ENCODE data around the gene ATP10A. TPM values are rescaled to one million over a fixed set of nuclear protein-coding genes. Genes with fewer than 3 reads are reported as not detected.

Gene ATP10A
- total RNA-seq, 1 donor from 2014 or later: 0.58 TPM

GRCh38 chr15:25670621-25671020 is 192.5 kb downstream of the ATP10A start:
- Histone ChIP-seq H3K9me3 (replicated peaks) (no peaks in the 10 kb centered on the region), H3K27me3 (ENCODE audit: low read depth) (peaks cover 5% of the 10 kb centered on the region), H3K4me3 (peak overlapping the region; percentile 51), H3K36me3 (no peaks in the 10 kb centered on the region), H3K4me1 (peaks cover 34% of the 10 kb centered on the region), H3K27ac (replicated peaks) (peak overlapping the region; percentile 79)
- intact Hi-C loops (cut with micrococcal nuclease): no loop called here
- DNase-seq: no peak
- no peak for TF ChIP-seq CTCF (IDR thresholded peaks at IDR 0.05; ENCODE audit: borderline replicate concordance)

- intact Hi-C loops (cut with micrococcal nuclease): no loop called here
- Histone ChIP-seq H3K4me3 (peak overlapping the region; percentile 51), H3K27me3 (ENCODE audit: low read depth) (peaks cover 5% of the 10 kb centered on the region), H3K36me3 (no peaks in the 10 kb centered on the region), H3K4me1 (peaks cover 33% of the 10 kb centered on the region), H3K9me3 (replicated peaks) (no peaks in the 10 kb centered on the region), H3K27ac (replicated peaks) (peak overlapping the region; percentile 79)
- peak; percentile 69 for DNase-seq
- TF ChIP-seq CTCF (IDR thresholded peaks at IDR 0.05; ENCODE audit: borderline replicate concordance): no peak
Measured at GRCh38 chr15:25670025-25670554, 193.0 kb downstream of the ATP10A start.

DNA sequence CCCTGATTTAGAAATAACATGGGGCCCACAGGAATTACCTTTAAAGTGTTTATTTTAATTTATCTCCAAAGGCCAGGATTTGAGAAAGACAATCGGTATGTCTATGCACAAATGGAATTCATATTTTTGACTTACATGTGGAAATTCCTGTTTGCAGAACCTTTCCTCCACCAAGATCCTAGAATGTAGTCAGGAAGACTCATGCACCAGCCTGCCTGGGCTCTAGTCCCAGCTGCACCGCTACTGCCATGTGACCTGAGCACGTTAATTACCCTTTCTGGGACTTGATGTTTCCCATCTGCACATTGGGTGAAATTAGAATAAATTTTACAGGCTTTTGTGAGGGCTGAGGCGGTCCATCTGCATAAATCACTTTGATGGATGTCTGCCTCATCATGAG is 194.2 kb downstream of the ATP10A start:
- no peak for DNase-seq
- no peak overlapping the region for H3K27ac ChIP-seq (replicated peaks)
- H3K4me1 ChIP-seq: peaks cover 26% of the 10 kb centered on the region
- H3K4me3 ChIP-seq: no peak overlapping the region
- intact Hi-C loops (cut with micrococcal nuclease): no loop called here
- peaks cover 5% of the 10 kb centered on the region for H3K27me3 ChIP-seq (ENCODE audit: low read depth)
- TF ChIP-seq CTCF (IDR thresholded peaks at IDR 0.05; ENCODE audit: borderline replicate concordance): no peak
- no peaks in the 10 kb centered on the region for H3K36me3 ChIP-seq
- H3K9me3 ChIP-seq (replicated peaks): no peaks in the 10 kb centered on the region

DNA sequence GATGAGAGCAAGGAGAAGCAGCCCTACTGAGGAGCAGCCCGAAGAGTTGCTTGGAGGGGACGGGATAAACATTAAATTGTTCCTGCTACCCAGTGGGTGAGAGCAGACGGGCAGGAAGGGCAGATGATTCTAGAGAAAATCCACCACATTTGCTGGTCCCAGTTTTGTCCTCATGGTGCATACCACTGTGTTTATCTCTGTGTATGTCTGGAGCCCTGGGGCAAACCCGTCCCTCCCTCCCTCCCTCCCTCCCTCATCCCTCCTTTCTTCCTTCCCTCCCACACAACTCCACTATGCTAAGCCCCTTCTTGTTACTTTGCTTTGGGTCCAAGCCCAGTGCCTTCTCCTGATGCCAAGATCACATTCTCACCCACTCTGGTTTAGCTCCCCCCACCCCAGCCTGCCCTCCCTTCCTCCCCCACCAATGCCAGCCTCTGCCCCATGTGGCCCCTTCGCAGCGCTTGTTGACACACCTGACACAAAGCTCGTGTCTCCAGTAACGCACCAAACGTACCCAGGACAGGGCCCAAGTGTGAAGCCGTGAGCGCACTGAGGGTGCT is 194.8 kb downstream of the ATP10A start:
- Histone ChIP-seq H3K27me3 (ENCODE audit: low read depth) (peaks cover 5% of the 10 kb centered on the region), H3K27ac (replicated peaks) (no peak overlapping the region), H3K36me3 (no peaks in the 10 kb centered on the region), H3K9me3 (replicated peaks) (no peaks in the 10 kb centered on the region), H3K4me3 (no peak overlapping the region), H3K4me1 (peaks cover 26% of the 10 kb centered on the region)
- intact Hi-C loops (cut with micrococcal nuclease): no loop called here
- no peak for DNase-seq
- TF ChIP-seq CTCF (IDR thresholded peaks at IDR 0.05; ENCODE audit: borderline replicate concordance): no peak

DNA sequence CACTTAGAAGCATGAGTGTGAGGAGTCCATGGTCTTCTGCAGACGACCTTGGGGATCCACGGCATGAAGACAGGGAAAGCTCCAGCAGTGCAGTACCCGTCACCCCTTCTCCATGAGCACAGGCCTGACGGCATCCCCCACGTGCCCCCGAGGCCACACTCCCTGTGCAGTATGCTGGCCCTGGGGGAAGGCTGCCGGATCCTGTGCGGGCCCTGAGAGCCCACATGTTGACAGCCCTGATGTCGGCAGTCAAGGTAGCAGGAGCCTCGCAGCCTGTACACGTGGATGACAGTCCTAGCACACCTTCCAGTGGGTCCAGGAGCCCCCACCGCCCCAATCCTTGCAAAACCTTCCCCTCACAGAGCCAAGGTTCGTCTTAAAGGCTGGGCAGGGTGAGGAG is 195.3 kb downstream of the ATP10A start:
- Histone ChIP-seq H3K27me3 (ENCODE audit: low read depth) (peaks cover 5% of the 10 kb centered on the region), H3K4me3 (no peak overlapping the region), H3K4me1 (peaks cover 26% of the 10 kb centered on the region), H3K9me3 (replicated peaks) (no peaks in the 10 kb centered on the region), H3K36me3 (no peaks in the 10 kb centered on the region), H3K27ac (replicated peaks) (no peak overlapping the region)
- DNase-seq: no peak
- intact Hi-C loops (cut with micrococcal nuclease): no loop called here
- TF ChIP-seq CTCF (IDR thresholded peaks at IDR 0.05; ENCODE audit: borderline replicate concordance): no peak

Data from left ventricle myocardium inferior (tissue), 1 donor.